HCT116 (cell line): ENCODE results near the gene PTGR1.

Experiments used
- CBX3 ChIP-seq: IDR thresholded peaks from 2 replicates; pipeline ENCODE4 v1.6.1; 2012; ENCODE audit warnings: low read depth
- JUND ChIP-seq: IDR thresholded peaks from 2 replicates; pipeline ENCODE4 v1.6.1; 2012
- TF ChIP-seq, protein P1 (sequence below), 3 experiments: fragments of 200-600 bp in 1 of 3; sonication (generic) in 1 of 3; IDR thresholded peaks in 2 of 3; conservative IDR thresholded peaks in 1 of 3; 2 replicates each; pipeline ENCODE4 v1.5.1; 2012 to 2017; ENCODE audit warnings: low read depth in 2 of 3, low read length in 2 of 3, antibody characterized with exemption in 1 of 3, borderline replicate concordance in 1 of 3, control low read depth in 1 of 3, mild to moderate bottlenecking in 1 of 3, mixed read lengths in 1 of 3, mixed run types in 1 of 3, moderate library complexity in 1 of 3; ENCODE audit not compliant: insufficient read depth in 1 of 3

DNA sequence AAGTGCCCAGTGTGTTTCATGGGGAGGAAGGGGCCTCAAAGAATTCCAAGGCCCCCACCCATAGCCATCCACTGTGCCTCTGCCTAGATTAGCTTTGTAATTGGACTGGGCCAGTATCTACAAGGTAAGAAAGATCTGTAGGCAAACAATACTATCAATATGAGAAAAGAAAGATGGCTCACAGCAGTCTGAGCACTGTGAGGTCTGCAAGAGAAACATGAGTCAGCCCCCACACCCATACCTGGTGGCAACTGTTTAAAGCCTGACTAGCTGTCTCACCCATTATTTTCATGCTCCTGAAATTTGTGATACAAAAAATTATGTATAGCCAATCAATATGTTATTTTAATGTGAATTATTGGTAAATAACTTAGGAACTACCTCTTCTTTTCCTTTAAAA is 84.5 kb downstream of the PTGR1 start:
- TF ChIP-seq, protein P1, sequence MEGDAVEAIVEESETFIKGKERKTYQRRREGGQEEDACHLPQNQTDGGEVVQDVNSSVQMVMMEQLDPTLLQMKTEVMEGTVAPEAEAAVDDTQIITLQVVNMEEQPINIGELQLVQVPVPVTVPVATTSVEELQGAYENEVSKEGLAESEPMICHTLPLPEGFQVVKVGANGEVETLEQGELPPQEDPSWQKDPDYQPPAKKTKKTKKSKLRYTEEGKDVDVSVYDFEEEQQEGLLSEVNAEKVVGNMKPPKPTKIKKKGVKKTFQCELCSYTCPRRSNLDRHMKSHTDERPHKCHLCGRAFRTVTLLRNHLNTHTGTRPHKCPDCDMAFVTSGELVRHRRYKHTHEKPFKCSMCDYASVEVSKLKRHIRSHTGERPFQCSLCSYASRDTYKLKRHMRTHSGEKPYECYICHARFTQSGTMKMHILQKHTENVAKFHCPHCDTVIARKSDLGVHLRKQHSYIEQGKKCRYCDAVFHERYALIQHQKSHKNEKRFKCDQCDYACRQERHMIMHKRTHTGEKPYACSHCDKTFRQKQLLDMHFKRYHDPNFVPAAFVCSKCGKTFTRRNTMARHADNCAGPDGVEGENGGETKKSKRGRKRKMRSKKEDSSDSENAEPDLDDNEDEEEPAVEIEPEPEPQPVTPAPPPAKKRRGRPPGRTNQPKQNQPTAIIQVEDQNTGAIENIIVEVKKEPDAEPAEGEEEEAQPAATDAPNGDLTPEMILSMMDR (IDR thresholded peaks at IDR 0.05 in 2 of 3, conservative IDR thresholded peaks at IDR 0.05 in 1 of 3; ENCODE audit: borderline replicate concordance in 1 of 3, insufficient read depth in 1 of 3, low read depth in 2 of 3, low read length in 2 of 3), result no peak
- TF ChIP-seq CBX3, result no peak
- no peak for TF ChIP-seq JUND
